GM21576 (cell line): ENCODE data around the gene DNAAF1.

Experiments used
- ATAC-seq: cut with Tn5 transposase; IDR thresholded peaks from one replicate; pipeline ENCODE4 v1.9.1; 2021; ENCODE audit warnings: mild to moderate bottlenecking, moderate library complexity; ENCODE audit not compliant: unreplicated experiment

DNAAF1 gene

GRCh38 chr16:84159007-84159406 is 13.9 kb downstream of the DNAAF1 start:
- ATAC-seq, result no peak

- ATAC-seq, result no peak
Observed at GRCh38 chr16:84159800-84160199, 14.7 kb downstream of the DNAAF1 start.

- ATAC-seq, result no peak
Observed at GRCh38 chr16:84161037-84161436, 15.9 kb downstream of the DNAAF1 start.

GRCh38 chr16:84161801-84162200 is 16.7 kb downstream of the DNAAF1 start:
- ATAC-seq, result no peak

- no peak for ATAC-seq
Observed at GRCh38 chr16:84165746-84166145, 20.6 kb downstream of the DNAAF1 start.

- no peak for ATAC-seq
Observed at GRCh38 chr16:84166796-84167695, 21.9 kb downstream of the DNAAF1 start.

GRCh38 chr16:84169765-84170310 is 24.7 kb downstream of the DNAAF1 start:
- ATAC-seq, result no peak

GRCh38 chr16:84174396-84174795 is 29.3 kb downstream of the DNAAF1 start:
- ATAC-seq, result no peak

GRCh38 chr16:84175350-84176081 is 30.4 kb downstream of the DNAAF1 start:
- peak; percentile 83 for ATAC-seq

GRCh38 chr16:84176192-84177053 is 31.3 kb downstream of the DNAAF1 start:
- ATAC-seq, result no peak

GRCh38 chr16:84177741-84178073 is 32.6 kb downstream of the DNAAF1 start:
- no peak for ATAC-seq

GRCh38 chr16:84178146-84178765 is 33.1 kb downstream of the DNAAF1 start:
- no peak for ATAC-seq

- ATAC-seq, result no peak
Observed at GRCh38 chr16:84178892-84179611, 33.9 kb downstream of the DNAAF1 start.

GRCh38 chr16:84179612-84180320 is 34.7 kb downstream of the DNAAF1 start:
- no peak for ATAC-seq

- no peak for ATAC-seq
Observed at GRCh38 chr16:84180519-84181140, 35.5 kb downstream of the DNAAF1 start.

GRCh38 chr16:84181144-84181915 is 36.2 kb downstream of the DNAAF1 start:
- no peak for ATAC-seq

- ATAC-seq, result no peak
Observed at GRCh38 chr16:84182104-84182503, 37.0 kb downstream of the DNAAF1 start.
